Stimulated activated CD4-positive, alpha-beta T cell treated with anti-CD3 and anti-CD28 coated beads, Interleukin-12 subunit alpha, Interleukin-12 subunit beta, amount 100 ng/mL, for 24 hours (primary cell): Measurements from ENCODE around the gene FOCAD.
"Not testable (repeated sequence)": the region's sequence is repeated elsewhere in the genome, so short reads cannot be mapped to it uniquely, and the experiment has no call there.

Experiments
- DNase-seq, 2 experiments: peaks; one replicate each; pipeline ENCODE4 v3.0.0-alpha.2; 2020; ENCODE audit warnings: low read depth in 2 of 2

Gene FOCAD

GRCh38 chr9:20950707-20951106 is 266.6 kb downstream of the FOCAD start:
- DNase-seq = no peak

GRCh38 chr9:20962536-20963225 is 278.6 kb downstream of the FOCAD start:
- DNase-seq = no peak

GRCh38 chr9:20972684-20973083 is 288.6 kb downstream of the FOCAD start:
- no peak for DNase-seq

- DNase-seq = not testable (repeated sequence)
These were observed 289.3 kb downstream of the FOCAD start for GRCh38 chr9:20973246-20973947.

- DNase-seq = not testable (repeated sequence)
These were observed 290.3 kb downstream of the FOCAD start for GRCh38 chr9:20974191-20974938.

GRCh38 chr9:20978249-20978648 is 294.2 kb downstream of the FOCAD start:
- DNase-seq = no peak

- DNase-seq = no peak
These were observed 296.9 kb downstream of the FOCAD start for GRCh38 chr9:20980832-20981455.

- DNase-seq = no peak
These were observed 297.4 kb downstream of the FOCAD start for GRCh38 chr9:20981486-20981885.

- DNase-seq = no peak
These were observed 300.4 kb downstream of the FOCAD start for GRCh38 chr9:20984506-20984905.

GRCh38 chr9:20985851-20986600 is 302.0 kb downstream of the FOCAD start:
- DNase-seq = no peak

- DNase-seq = no peak
These were observed 303.5 kb downstream of the FOCAD start for GRCh38 chr9:20987521-20987920.

- DNase-seq = no peak
These were observed 304.0 kb downstream of the FOCAD start for GRCh38 chr9:20988061-20988460.

- DNase-seq = no peak
These were observed 304.7 kb downstream of the FOCAD start for GRCh38 chr9:20988671-20989315.

- no peak for DNase-seq
These were observed 305.9 kb downstream of the FOCAD start for GRCh38 chr9:20989923-20990341.

- DNase-seq = no peak
These were observed 306.8 kb downstream of the FOCAD start for GRCh38 chr9:20990867-20991266.

GRCh38 chr9:20994486-20994885 is 310.4 kb downstream of the FOCAD start:
- DNase-seq = no peak

- no peak for DNase-seq
These were observed 311.6 kb downstream of the FOCAD start for GRCh38 chr9:20995616-20996015.

- DNase-seq = no peak
These were observed 312.8 kb downstream of the FOCAD start for GRCh38 chr9:20996809-20997208.

- no peak for DNase-seq
These were observed 313.5 kb downstream of the FOCAD start for GRCh38 chr9:20997503-20998076.

GRCh38 chr9:21001581-21001980 is 317.5 kb downstream of the FOCAD start:
- DNase-seq = no peak

- no peak for DNase-seq
These were observed 318.0 kb downstream of the FOCAD start for GRCh38 chr9:21002040-21002439.
